Smooth muscle cell of the brain vasculature (primary cell): Measurements from ENCODE around the gene FAM72C.
"Not testable (repeated sequence)": the region's sequence is repeated elsewhere in the genome, so short reads cannot be mapped to it uniquely, and the experiment has no call there.

Experiments
- DNase-seq: peaks from one replicate; pipeline ENCODE4 v3.0.0-alpha.2; 2012; ENCODE audit warnings: low read depth, low spot score

Gene FAM72C

GRCh38 chr1:143971924-143972700 is at the start of gene FAM72C:
Gene FAM72C (minus strand): TSS chr1:143971986. CDS start chr1:143971141, 845 bp downstream.
- DNase-seq, result not testable (repeated sequence)

- DNase-seq, result not testable (repeated sequence)
Observed at GRCh38 chr1:144020001-144020738, 48.4 kb upstream of the FAM72C start.

DNA sequence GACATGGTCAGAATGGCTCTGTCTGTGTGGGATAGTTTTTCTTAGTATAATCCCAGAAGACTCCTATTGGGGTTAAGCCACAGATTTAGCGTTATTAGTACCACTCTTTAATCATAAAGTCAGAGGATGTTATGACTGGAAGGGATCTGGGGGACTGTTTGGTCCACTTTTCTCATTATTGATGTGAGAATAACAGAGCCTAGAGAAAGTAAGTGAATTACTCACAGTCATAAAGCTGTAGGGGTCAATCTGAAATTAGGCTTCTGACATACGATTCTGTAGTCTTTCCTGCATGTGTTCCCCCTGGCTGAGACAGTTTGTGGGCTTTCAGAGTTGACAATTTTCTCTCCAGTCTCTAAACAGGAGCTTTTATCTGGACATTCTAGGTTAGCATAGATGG is 47.3 kb upstream of the FAM72C start:
- DNase-seq, result not testable (repeated sequence)

DNA sequence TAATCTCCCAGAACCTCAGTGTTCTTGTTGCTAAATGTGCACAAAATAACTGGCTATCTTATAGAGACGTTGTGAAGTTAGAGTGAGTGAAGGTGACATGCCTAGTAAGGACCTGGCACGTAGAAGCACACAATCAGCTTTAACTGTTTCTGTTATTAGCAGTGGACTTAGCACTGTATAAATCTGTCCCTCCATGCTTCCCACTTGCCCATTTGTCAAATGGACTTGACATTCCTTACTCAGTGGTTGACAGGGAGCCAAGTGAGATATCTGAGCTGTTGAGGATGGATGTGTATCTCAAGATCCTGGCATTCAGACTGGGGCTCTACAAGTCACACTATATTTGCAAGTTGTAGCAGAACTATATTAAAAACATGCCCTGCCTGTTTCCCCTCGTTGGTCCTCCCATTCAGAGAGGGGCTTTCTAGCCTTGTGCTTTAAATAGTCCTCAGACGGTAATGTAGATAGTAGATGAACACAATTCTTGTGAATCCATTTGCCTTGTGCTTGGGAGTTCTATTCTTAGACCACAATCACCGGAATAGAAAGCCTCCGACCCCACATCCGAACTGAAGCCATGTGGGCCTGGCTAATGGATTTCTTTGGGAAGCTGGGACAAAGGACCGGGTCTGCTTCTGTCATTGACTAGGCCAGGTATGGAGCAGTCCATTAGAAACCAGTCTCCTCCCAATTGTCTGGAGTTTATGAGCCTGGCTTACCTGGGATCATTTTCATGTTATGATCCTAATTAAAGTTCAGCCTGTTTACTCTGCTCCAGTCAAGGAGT is 43.6 kb upstream of the FAM72C start:
- not testable (repeated sequence) for DNase-seq

GRCh38 chr1:144014528-144014927 is 42.7 kb upstream of the FAM72C start:
- not testable (repeated sequence) for DNase-seq

- DNase-seq, result not testable (repeated sequence)
Observed at GRCh38 chr1:144014121-144014520, 42.3 kb upstream of the FAM72C start.

DNA sequence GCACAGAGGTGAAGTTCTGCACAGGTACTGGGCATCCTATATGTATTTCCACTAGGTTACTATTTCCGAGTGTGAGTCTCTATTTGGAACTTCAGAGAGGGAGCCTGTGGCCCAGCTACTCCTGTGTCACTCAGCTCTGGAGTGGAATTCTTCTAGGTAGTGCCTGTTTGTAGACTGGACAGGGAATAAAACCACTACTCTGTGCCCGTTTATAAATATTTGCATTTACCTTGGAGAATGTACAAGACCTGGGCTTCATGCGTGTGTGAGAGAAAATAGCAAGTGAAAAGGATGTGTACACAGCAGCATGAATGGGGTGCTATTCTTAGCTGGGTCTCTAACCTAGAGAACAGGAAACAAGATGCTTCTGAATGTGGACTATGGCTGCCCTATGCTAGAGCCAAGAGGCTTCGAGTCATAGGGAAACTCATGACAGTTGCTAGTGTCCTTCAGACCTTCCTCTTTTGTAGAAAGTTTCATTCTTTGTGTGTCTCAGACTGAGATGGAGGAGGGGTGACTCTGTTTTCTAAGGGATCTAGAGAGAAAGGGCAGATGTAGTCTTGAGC is 40.5 kb upstream of the FAM72C start:
- DNase-seq, result not testable (repeated sequence)

DNA sequence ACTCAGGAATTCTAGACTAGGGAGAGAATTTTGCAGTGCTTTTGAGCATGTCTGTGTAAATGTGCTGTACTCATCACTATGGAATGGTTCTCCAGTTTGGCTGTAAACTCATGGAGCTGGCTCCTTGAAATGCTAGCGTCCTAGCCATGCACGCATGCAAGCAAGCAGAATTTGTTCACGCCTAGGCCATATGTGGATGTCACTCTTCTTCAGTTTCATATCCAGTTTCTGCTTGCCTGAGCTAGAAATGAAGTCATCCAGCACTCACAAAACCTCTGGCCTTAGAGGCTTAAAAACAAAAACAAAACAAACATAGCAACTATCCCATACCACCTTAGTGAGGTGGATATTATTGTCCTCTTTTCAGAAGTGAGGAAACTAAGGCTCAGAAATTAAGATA is 37.6 kb upstream of the FAM72C start:
- not testable (repeated sequence) for DNase-seq

DNA sequence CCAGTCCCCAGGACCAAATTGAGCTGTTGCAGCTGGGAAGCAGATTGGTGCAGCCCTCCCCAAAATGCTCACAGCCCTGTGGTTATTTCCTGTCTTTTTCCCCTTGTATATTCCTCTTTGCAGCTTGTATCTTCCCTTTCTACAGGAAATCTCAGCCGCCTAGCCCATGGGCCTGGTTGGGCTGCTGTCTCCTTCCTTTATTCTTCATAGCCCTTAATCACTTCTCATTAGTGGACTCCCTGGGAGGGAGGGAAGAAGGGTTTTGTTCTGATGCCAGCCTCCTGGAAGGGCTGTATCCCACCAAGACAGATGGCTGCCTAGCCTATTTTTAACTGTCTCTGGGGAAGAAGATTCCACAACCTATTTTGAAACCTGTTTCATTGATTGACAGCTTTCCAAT is 32.5 kb upstream of the FAM72C start:
- DNase-seq, result not testable (repeated sequence)

GRCh38 chr1:144003306-144004029 is 31.7 kb upstream of the FAM72C start:
- not testable (repeated sequence) for DNase-seq

DNA sequence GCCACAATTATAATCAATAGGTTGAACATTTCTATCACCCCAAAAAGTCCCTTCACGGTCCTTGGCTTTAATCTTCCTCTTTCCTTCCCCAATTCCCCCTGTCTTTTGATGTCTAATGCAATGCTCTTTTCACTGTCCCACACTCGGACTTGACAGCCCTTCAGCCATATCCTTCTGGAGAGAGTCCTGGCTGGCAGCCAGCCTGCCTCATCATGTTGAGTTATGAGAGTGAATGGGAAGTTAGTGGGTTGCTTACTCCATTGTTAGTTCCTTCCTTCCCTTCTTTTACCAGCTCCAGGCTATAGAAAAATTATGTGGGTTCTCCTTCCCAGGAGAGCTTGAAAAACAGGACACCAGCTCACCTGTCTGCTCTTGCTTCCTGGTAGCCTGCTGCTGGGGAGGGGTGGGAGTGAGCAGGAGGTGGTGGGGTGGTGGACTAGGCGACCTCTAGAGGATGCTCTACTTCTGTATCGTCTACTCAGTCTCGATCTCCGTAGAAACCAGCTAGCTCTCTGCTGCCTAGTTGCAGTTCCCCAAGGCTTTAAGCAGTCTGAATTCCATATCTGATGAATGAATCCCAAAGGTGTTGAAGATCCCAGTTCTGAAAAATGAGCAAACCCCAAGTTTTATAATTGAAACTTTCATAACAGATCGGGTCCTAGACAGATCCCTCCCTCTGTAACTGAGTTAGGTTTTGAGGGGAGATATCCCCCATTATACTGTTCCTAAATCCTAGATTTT is 30.5 kb upstream of the FAM72C start:
- DNase-seq, result not testable (repeated sequence)

DNA sequence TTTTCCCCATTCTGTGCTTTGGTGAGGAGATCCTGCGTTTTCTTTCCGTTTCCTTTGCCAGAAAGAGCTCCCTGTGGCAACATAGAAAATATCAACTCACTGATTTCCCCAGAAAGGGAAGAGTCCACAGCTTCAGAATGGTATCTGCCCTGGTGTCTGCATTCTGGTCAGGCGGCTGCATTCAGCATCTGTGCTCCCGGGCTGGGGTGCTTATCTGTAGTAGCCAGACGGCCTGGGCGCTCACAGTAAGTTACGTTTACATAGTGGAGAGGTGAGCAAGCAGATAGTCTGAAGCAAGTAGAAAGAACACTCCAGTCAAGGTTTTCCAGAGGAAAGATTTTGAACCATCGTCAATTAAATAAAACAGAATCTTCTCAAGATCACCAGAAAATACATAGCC is 29.3 kb upstream of the FAM72C start:
- DNase-seq, result not testable (repeated sequence)

- DNase-seq, result not testable (repeated sequence)
Observed at GRCh38 chr1:143996020-143996419, 24.2 kb upstream of the FAM72C start.

DNA sequence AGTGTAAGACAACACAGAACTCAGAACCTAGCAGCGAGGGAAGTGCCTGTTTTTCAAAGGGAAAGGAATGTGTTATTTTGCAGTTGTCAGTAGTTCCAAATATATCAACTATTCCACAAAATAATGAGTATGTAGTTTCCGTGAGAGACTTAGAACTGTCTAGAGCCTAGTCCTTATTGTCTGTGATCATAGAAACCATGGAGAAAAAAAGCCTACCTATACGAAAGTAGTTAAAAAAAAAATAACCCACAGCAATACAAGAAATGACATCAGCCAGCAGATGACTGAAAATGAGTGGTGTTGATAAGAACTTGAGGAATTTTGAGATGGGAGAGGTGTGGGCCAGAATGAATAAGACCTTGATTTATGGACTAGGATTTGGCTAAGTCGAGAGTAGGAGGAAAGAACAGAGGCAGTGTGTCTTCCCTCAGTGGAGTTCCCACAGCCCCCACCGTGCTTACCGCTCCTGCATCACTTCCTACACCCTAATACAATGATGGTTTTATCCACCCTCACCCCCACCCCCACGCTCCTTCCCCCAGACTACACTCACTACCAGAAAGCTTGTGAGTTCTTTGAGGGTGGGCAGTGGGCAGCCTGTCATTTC is 21.6 kb upstream of the FAM72C start:
- not testable (repeated sequence) for DNase-seq

DNA sequence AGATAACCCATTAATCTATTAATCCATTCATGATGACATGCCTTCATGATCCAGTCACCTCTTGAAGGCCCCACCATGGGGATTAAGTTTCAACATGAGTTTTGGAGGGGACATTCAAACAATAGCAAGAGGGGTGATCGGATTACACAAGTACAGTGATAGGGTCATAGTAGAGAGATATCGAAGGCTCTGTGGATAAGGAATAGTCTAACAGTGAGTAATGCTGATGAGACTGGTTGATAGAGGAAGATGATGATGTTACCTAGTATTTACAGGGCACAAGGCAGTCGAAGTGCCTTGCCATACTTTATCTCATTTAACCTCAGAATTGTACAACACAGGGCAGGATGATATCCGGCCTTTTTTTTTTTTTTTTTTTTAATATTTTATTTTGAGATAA is 18.9 kb upstream of the FAM72C start:
- not testable (repeated sequence) for DNase-seq

DNA sequence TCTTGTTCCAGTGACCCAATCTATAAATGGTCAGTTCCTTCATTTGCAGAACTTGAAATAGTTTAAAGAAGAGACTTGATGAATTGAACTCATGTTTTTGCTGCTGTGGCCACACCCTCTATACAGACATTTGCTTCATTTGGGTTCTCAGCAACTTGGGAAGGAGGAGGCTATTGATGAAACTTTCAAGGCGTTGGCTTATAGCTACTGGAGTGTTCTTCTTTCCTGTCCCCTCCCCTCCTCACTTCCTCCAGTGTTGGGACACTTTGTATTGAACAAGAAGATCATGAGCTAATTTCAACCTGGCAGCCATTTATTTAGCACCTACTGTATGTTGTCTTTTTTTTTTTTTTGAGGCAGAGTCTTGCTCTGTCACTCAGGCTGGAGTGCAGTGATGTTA is 17.9 kb upstream of the FAM72C start:
- not testable (repeated sequence) for DNase-seq

- DNase-seq, result not testable (repeated sequence)
Observed at GRCh38 chr1:143989427-143989712, 17.6 kb upstream of the FAM72C start.

DNA sequence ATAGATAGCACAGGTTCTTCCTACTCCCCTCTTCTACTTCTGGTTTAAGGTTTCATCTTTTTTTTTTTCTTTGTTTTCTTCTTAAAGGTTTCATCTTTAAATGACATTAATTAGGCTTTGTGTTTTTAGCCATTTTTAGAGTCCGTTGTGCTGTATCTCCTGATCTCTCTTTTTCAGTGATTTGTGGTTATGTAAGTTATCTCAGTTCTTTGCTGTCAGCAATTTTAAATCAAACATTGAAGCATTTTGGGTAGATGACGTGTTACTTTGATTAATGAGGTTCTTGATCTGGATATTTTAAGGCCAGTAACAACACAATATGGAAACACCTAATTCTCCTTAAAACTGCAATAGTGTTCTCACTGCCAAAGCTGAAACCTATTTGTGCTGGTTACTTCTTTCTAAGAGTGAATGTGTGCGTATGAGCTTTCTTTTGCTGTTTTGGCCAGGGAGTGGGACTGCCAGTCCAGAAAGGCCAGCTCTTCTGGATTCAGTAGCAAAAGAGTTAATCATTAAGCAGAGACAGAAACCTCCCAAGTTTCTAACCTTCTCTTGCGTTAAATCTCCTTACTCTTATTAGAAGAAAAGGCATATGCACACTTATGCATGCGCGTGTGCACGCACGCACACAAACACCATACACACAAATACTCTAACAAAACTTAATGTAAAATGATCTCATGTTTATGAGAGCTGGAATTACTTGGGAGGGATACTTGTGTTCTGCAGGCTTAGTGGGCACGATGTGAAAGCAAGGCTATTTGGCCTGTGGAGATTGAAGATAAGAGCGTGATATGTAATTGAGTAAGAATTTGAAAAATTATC is 17.0 kb upstream of the FAM72C start:
- not testable (repeated sequence) for DNase-seq

GRCh38 chr1:143987868-143988267 is 16.1 kb upstream of the FAM72C start:
- not testable (repeated sequence) for DNase-seq
